ENCODE data around the gene TSTD1. TPM values are rescaled to one million over a fixed set of nuclear protein-coding genes. Genes with fewer than 3 reads are reported as not detected.
"Not testable (repeated sequence)": the region's sequence is repeated elsewhere in the genome, so short reads cannot be mapped to it uniquely, and the experiment has no call there.

TSTD1 gene
- total and polyA plus RNA-seq, 8 donors = 24.8 to 131 (median 35.4) TPM

DNA sequence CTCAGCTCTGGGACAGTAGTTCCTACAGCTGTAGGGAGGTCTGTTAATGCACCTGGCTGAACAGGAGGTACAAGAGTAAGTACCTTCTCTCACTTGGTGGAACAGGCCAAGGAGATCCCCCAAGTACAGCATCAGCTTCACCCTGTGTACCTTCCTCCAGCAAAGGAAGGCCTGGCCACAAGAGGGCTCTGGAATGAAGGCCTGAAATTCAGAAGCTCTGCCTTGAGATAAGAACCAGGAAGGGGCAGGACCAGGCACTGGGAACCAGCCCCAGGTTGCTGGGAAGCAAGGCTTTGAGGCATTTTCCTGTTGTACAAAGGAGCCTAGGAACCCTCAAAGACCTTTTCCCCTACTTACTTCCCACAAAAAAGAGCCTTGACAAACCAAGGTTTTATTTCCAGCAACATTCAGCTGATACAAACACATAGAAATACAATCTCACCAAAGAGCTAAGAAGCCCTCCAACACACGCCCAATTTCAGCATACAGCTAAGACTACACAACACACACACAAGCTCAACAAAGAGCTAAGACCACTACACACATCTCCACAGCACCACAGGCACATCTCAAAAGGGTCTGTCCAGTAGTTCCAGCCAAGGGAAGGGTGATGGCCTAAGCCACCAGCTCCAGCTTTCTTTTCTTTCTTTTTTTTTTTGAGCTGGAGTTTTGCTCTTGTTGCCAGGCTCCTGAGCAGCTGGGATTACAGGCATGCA is 41.3 kb downstream of the TSTD1 start:
- peak overlapping the region in 2 of 4 donors; percentile 25 to 53 for H3K27ac ChIP-seq
- TF ChIP-seq CTCF (IDR thresholded peaks at IDR 0.05) = peak in 3 of 4 donors; percentile 30 to 50 (median 45)
- no peak overlapping the region for H3K4me3 ChIP-seq
- DNase-seq (peak in 5 of 6 donors; percentile 50 to 71 (median 67)), ATAC-seq (peak; percentile 79 to 96 (median 93)), FAIRE-seq (no peak)
- H3K36me3 ChIP-seq = peaks cover 0 to 31% (median 18%) of the 10 kb centered on the region in 3 donors
- no peaks in the 10 kb centered on the region for H3K4me1 ChIP-seq
- WGBS, 2 donors = 80 to 82% methylated on average over 1 of the region's 1 CpG
- no peaks in the 10 kb centered on the region for H3K9me3 ChIP-seq
- no peaks in the 10 kb centered on the region for H3K27me3 ChIP-seq
- intact Hi-C loops (cut with DNase I) = loop anchor here in 1 of 3 donors (10.0 kb wide), 1 partner anchor 97 kb away; the partner anchor contains the start of gene KLHDC9

GRCh38 chr1:160996178-160996577 is 42.6 kb downstream of the TSTD1 start:
- Histone ChIP-seq H3K4me3 (no peak overlapping the region), H3K27me3 (no peaks in the 10 kb centered on the region), H3K4me1 (no peaks in the 10 kb centered on the region), H3K27ac (no peak overlapping the region), H3K36me3 (peaks cover 0 to 31% (median 18%) of the 10 kb centered on the region in 3 donors), H3K9me3 (no peaks in the 10 kb centered on the region)
- DNase-seq = no peak
- peak in 1 of 4 donors; percentile 6 for ATAC-seq
- 84 to 92% methylated on average over 3 of the region's 3 CpGs for WGBS, 2 donors
- FAIRE-seq = no peak
- intact Hi-C loops (cut with DNase I) = loop anchor here in 1 of 3 donors (10.0 kb wide), 1 partner anchor 99 kb away; the partner anchor contains the start of gene KLHDC9
- no peak for TF ChIP-seq CTCF (IDR thresholded peaks at IDR 0.05)

DNA sequence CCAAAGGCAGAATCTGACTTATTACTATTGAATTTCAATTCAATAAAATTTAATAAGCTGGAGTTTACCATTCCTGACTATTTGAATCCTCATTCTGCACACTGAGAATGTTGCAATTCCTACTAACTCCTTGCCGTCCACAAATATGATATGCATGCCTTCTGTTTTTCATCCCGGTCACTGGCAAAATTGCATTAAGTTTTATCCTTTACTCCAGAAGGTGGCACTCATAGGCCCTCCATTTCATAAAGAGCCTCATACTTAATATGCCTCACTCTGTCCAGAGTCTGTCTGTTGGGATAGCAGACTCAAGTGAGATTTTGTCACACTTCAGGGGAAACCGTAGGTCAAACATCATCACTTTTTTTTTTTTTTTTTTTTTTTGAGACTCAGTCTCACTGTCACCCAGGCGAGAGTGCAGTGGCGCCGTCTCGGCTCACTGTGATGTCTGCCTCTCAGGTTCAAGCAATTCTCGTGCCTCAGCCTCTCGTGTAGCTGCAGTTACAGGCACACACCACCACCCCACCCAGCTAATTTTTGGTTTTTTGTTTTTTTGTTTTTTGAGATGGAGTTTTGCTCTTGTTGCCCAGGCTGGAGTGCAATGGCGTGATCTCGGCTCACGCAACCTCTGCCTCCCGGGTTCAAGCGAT is 45.1 kb downstream of the TSTD1 start:
- Histone ChIP-seq H3K36me3 (peaks cover 0 to 9% (median 0%) of the 10 kb centered on the region in 3 donors), H3K4me1 (no peaks in the 10 kb centered on the region), H3K4me3 (no peak overlapping the region), H3K27ac (no peak overlapping the region), H3K27me3 (no peaks in the 10 kb centered on the region), H3K9me3 (no peaks in the 10 kb centered on the region)
- DNase-seq (no peak), ATAC-seq (peak in 2 of 4 donors; percentile 28 to 29), FAIRE-seq (no peak)
- peak in 1 of 4 donors; percentile 8 for TF ChIP-seq CTCF (IDR thresholded peaks at IDR 0.05)
- 78 to 82% methylated on average over 14 of the region's 14 CpGs for WGBS, 2 donors
- intact Hi-C loops (cut with DNase I) = loop anchor here in 1 of 3 donors (10.0 kb wide), 1 partner anchor 101 kb away; the partner anchor contains the start of gene KLHDC9

DNA sequence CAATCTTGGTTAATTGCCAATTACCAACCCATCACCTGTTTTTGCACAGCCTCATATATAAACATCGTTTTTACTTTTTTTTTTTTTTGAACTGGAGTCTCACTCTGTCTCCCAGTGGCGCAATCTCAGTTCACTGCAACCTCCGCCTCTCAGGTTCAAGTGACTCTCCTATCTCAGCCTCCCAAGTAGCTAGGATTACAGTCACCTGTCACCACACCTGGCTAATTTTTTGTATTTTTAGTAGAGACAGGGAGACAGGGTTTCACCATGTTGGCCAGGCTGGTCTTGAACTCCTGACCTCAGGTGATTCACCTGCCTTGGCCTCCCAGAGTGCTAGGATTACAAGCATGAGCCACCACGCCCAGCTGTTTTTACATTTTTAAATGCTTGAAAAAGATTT is 46.7 kb downstream of the TSTD1 start:
- not testable (repeated sequence) for H3K27ac ChIP-seq, H3K4me1 ChIP-seq, H3K27me3 ChIP-seq, FAIRE-seq, H3K9me3 ChIP-seq, H3K4me3 ChIP-seq, DNase-seq, H3K36me3 ChIP-seq, ATAC-seq
- 82 to 84% methylated on average over 4 of the region's 4 CpGs for WGBS, 2 donors
- intact Hi-C loops (cut with DNase I) = loop anchor here in 1 of 3 donors (10.0 kb wide), 1 partner anchor 103 kb away; the partner anchor contains the start of gene KLHDC9

Other genes with a start within 250 kb of the TSTD1 start
- under 1 TPM; 0.14 to 0.55 (median 0.36) TPM for gene LY9, start 242.8 kb downstream of the TSTD1 start, total RNA-seq
- gene LY9, start 242.8 kb downstream of the TSTD1 start, polyA plus RNA-seq = under 1 TPM in 1 of 2 donors, not detected in 1; 0.05 TPM
- under 1 TPM in 5 of 6 donors, not detected in 1; 0.06 to 0.79 (median 0.14) TPM for gene CD244, start 176.1 kb downstream of the TSTD1 start, total RNA-seq
- under 1 TPM in 1 of 2 donors, not detected in 1; 0.07 TPM for gene CD244, start 176.1 kb downstream of the TSTD1 start, polyA plus RNA-seq
- under 1 TPM in 4 of 6 donors, not detected in 2; 0.19 to 0.51 (median 0.27) TPM for gene ITLN1, start 153.8 kb downstream of the TSTD1 start, total RNA-seq
- 10 to 100 TPM in 1 of 2 donors, under 1 TPM in 1; 0.12 to 15.1 TPM for gene ITLN1, start 153.8 kb downstream of the TSTD1 start, polyA plus RNA-seq
- not detected for gene ITLN2, start 84.2 kb downstream of the TSTD1 start, total RNA-seq
- under 1 TPM in 1 of 2 donors, not detected in 1; 0.19 TPM for gene ITLN2, start 84.2 kb downstream of the TSTD1 start, polyA plus RNA-seq
- gene F11R, start 17.8 kb downstream of the TSTD1 start, total RNA-seq = 10 to 100 TPM; 30.0 to 59.5 (median 38.2) TPM
- gene F11R, start 17.8 kb downstream of the TSTD1 start, polyA plus RNA-seq = 10 to 100 TPM; 22.7 to 23.6 TPM
- gene USF1, start 7.0 kb upstream of the TSTD1 start, total RNA-seq = 10 to 100 TPM; 15.8 to 33.2 (median 21.7) TPM
- gene USF1, start 7.0 kb upstream of the TSTD1 start, polyA plus RNA-seq = 100 to 1,000 TPM in 1 of 2 donors, 10 to 100 TPM in 1; 89.4 to 118 TPM
- gene ARHGAP30, start 30.9 kb upstream of the TSTD1 start, total RNA-seq = 1 to 10 TPM in 4 of 6 donors, under 1 TPM in 2; 0.43 to 9.1 (median 1.9) TPM
- gene ARHGAP30, start 30.9 kb upstream of the TSTD1 start, polyA plus RNA-seq = 1 to 10 TPM in 1 of 2 donors, under 1 TPM in 1; 0.70 to 2.0 TPM
- gene NECTIN4, start 50.6 kb upstream of the TSTD1 start, total RNA-seq = 1 to 10 TPM; 1.7 to 9.3 (median 3.5) TPM
- 1 to 10 TPM; 2.1 to 2.7 TPM for gene NECTIN4, start 50.6 kb upstream of the TSTD1 start, polyA plus RNA-seq
- 1 to 10 TPM; 3.2 to 7.9 (median 6.2) TPM for gene KLHDC9, start 59.4 kb upstream of the TSTD1 start, total RNA-seq
- gene KLHDC9, start 59.4 kb upstream of the TSTD1 start, polyA plus RNA-seq = 10 to 100 TPM in 1 of 2 donors, 1 to 10 TPM in 1; 8.6 to 19.3 TPM
- gene PFDN2, start 79.1 kb upstream of the TSTD1 start, total RNA-seq = 10 to 100 TPM in 5 of 6 donors, 1 to 10 TPM in 1; 9.8 to 24.8 (median 18.0) TPM
- 10 to 100 TPM; 63.8 to 91.6 TPM for gene PFDN2, start 79.1 kb upstream of the TSTD1 start, polyA plus RNA-seq
- 10 to 100 TPM; 17.9 to 25.1 (median 19.9) TPM for gene NIT1, start 79.1 kb upstream of the TSTD1 start, total RNA-seq
- gene NIT1, start 79.1 kb upstream of the TSTD1 start, polyA plus RNA-seq = 10 to 100 TPM; 27.7 to 48.4 TPM
- gene DEDD, start 93.7 kb upstream of the TSTD1 start, total RNA-seq = 10 to 100 TPM; 12.4 to 20.8 (median 15.6) TPM
- gene DEDD, start 93.7 kb upstream of the TSTD1 start, polyA plus RNA-seq = 10 to 100 TPM; 11.1 to 19.7 TPM
- gene UFC1, start 115.0 kb upstream of the TSTD1 start, total RNA-seq = 10 to 100 TPM; 59.5 to 80.7 (median 70.4) TPM
- 100 to 1,000 TPM in 1 of 2 donors, 10 to 100 TPM in 1; 78.4 to 107 TPM for gene UFC1, start 115.0 kb upstream of the TSTD1 start, polyA plus RNA-seq
- gene USP21, start 120.5 kb upstream of the TSTD1 start, total RNA-seq = 10 to 100 TPM in 3 of 6 donors, 1 to 10 TPM in 3; 7.9 to 18.4 (median 9.5) TPM
- 10 to 100 TPM; 21.1 to 25.3 TPM for gene USP21, start 120.5 kb upstream of the TSTD1 start, polyA plus RNA-seq
- gene PPOX, start 127.5 kb upstream of the TSTD1 start, total RNA-seq = 10 to 100 TPM in 3 of 6 donors, 1 to 10 TPM in 3; 7.4 to 14.3 (median 10.2) TPM
- 10 to 100 TPM; 42.0 to 56.4 TPM for gene PPOX, start 127.5 kb upstream of the TSTD1 start, polyA plus RNA-seq
- gene B4GALT3, start 138.5 kb upstream of the TSTD1 start, total RNA-seq = 10 to 100 TPM; 14.8 to 22.0 (median 19.0) TPM
- 10 to 100 TPM; 29.7 to 35.6 TPM for gene B4GALT3, start 138.5 kb upstream of the TSTD1 start, polyA plus RNA-seq
- gene ADAMTS4, start 160.1 kb upstream of the TSTD1 start, total RNA-seq = 1 to 10 TPM; 2.7 to 6.6 (median 4.8) TPM
- gene ADAMTS4, start 160.1 kb upstream of the TSTD1 start, polyA plus RNA-seq = 1 to 10 TPM; 3.7 to 3.9 TPM
- gene NDUFS2, start 163.4 kb upstream of the TSTD1 start, total RNA-seq = 10 to 100 TPM; 26.7 to 44.4 (median 31.1) TPM
- gene NDUFS2, start 163.4 kb upstream of the TSTD1 start, polyA plus RNA-seq = 10 to 100 TPM; 29.3 to 56.8 TPM
- gene FCER1G, start 176.3 kb upstream of the TSTD1 start, total RNA-seq = 10 to 100 TPM in 3 of 6 donors, 1 to 10 TPM in 3; 1.3 to 25.0 (median 6.5) TPM
- gene FCER1G, start 176.3 kb upstream of the TSTD1 start, polyA plus RNA-seq = 10 to 100 TPM; 12.8 to 16.2 TPM
- gene APOA2, start 184.7 kb upstream of the TSTD1 start, total RNA-seq = 1 to 10 TPM in 1 of 6 donors, not detected in 5; 3.2 TPM
- gene APOA2, start 184.7 kb upstream of the TSTD1 start, polyA plus RNA-seq = not detected
- gene TOMM40L, start 187.1 kb upstream of the TSTD1 start, total RNA-seq = 1 to 10 TPM; 1.4 to 5.6 (median 2.6) TPM
- gene TOMM40L, start 187.1 kb upstream of the TSTD1 start, polyA plus RNA-seq = 1 to 10 TPM; 3.3 to 4.3 TPM
- gene NR1I3, start 199.2 kb upstream of the TSTD1 start, total RNA-seq = not detected
- gene NR1I3, start 199.2 kb upstream of the TSTD1 start, polyA plus RNA-seq = under 1 TPM in 1 of 2 donors, not detected in 1; 0.15 TPM
- under 1 TPM in 3 of 6 donors, not detected in 3; 0.08 to 0.23 (median 0.13) TPM for gene PCP4L1, start 219.8 kb upstream of the TSTD1 start, total RNA-seq
- gene PCP4L1, start 219.8 kb upstream of the TSTD1 start, polyA plus RNA-seq = under 1 TPM in 1 of 2 donors, not detected in 1; 0.15 TPM